Liver (tissue), 9 donors: ENCODE measurements around the gene STK32C. TPM values are rescaled to one million over a fixed set of nuclear protein-coding genes. Genes with fewer than 3 reads are reported as not detected.

ENCODE experiments used
- DNase-seq: peaks from one replicate; pipeline ENCODE4 v3.0.0-alpha.2; 2017; ENCODE audit warnings: low spot score
- H3K27ac ChIP-seq, 2 donors: one replicate each; pipeline ENCODE4 v1.7.0; 2013; ENCODE audit warnings: inconsistent platforms in 2 of 2, low read length in 2 of 2, control low read depth in 1 of 2, low read depth in 1 of 2, mild to moderate bottlenecking in 1 of 2
- H3K27me3 ChIP-seq, 4 donors: one replicate each; pipeline versions ENCODE4 v1.6.1 to v1.7.0; 2013; ENCODE audit warnings: low read length in 3 of 4, inconsistent platforms in 1 of 4, mild to moderate bottlenecking in 1 of 4, moderate library complexity in 1 of 4; ENCODE audit not compliant: control insufficient read depth in 4 of 4, insufficient read depth in 4 of 4
- H3K36me3 ChIP-seq, 4 donors: one replicate each; pipeline versions ENCODE4 v1.6.1 to v1.7.0; 2013; ENCODE audit warnings: low read length in 3 of 4, mild to moderate bottlenecking in 3 of 4, low read depth in 1 of 4, moderate library complexity in 1 of 4; ENCODE audit not compliant: control insufficient read depth in 4 of 4, insufficient read depth in 3 of 4
- H3K4me1 ChIP-seq, 4 donors: one replicate each; pipeline versions ENCODE4 v1.6.1 to v1.7.0; 2013; ENCODE audit warnings: low read length in 3 of 4, mild to moderate bottlenecking in 3 of 4, moderate library complexity in 1 of 4; ENCODE audit not compliant: control insufficient read depth in 4 of 4, insufficient read depth in 4 of 4
- H3K4me3 ChIP-seq, 3 donors: one replicate each; pipeline versions ENCODE4 v1.6.1 to v1.7.0; 2013; ENCODE audit warnings: low read length in 3 of 3, control low read depth in 1 of 3, low read depth in 1 of 3, mild to moderate bottlenecking in 1 of 3
- H3K9ac ChIP-seq, 2 donors: one replicate each; pipeline ENCODE4 v1.7.0; 2013; ENCODE audit warnings: low read length in 2 of 2, mild to moderate bottlenecking in 2 of 2, moderate library complexity in 2 of 2, control low read depth in 1 of 2, low read depth in 1 of 2
- H3K9me3 ChIP-seq, 4 donors: one replicate each; pipeline versions ENCODE4 v1.6.1 to v1.7.0; 2013; ENCODE audit warnings: low read length in 3 of 4; ENCODE audit not compliant: control insufficient read depth in 4 of 4
- ATF3 ChIP-seq: IDR thresholded peaks from 2 replicates; pipeline ENCODE4 v1.6.1; 2016; ENCODE audit warnings: antibody characterized with exemption
- EGR1 ChIP-seq, 2 donors: IDR thresholded peaks; 2 replicates each; pipeline ENCODE4 v1.6.1; 2016 to 2018; ENCODE audit warnings: antibody characterized with exemption in 2 of 2, low read depth in 2 of 2
- FOXA1 ChIP-seq: IDR thresholded peaks from 2 replicates; pipeline ENCODE4 v1.6.1; 2016; ENCODE audit warnings: antibody characterized with exemption
- FOXA2 ChIP-seq: IDR thresholded peaks from 2 replicates; pipeline ENCODE4 v1.6.1; 2016; ENCODE audit warnings: antibody characterized with exemption
- HNF4A ChIP-seq, 2 donors: conservative IDR thresholded peaks; 2 replicates each; pipeline ENCODE4 v1.6.1; 2016; ENCODE audit warnings: antibody characterized with exemption in 2 of 2, mild to moderate bottlenecking in 2 of 2
- JUND ChIP-seq, 2 donors: IDR thresholded peaks; 2 replicates each; pipeline ENCODE4 v1.6.1; 2016; ENCODE audit warnings: antibody characterized with exemption in 2 of 2
- NR2F2 ChIP-seq: IDR thresholded peaks from 2 replicates; pipeline ENCODE4 v1.6.1; 2016; ENCODE audit warnings: antibody characterized with exemption
- REST ChIP-seq: IDR thresholded peaks from 2 replicates; pipeline ENCODE4 v1.6.1; 2016; ENCODE audit warnings: antibody characterized with exemption, mild to moderate bottlenecking
- RXRA ChIP-seq, 2 donors: IDR thresholded peaks; 2 replicates each; pipeline ENCODE4 v1.6.1; 2017 to 2018; ENCODE audit warnings: antibody characterized with exemption in 2 of 2, mild to moderate bottlenecking in 1 of 2
- SP1 ChIP-seq: IDR thresholded peaks from 2 replicates; pipeline ENCODE4 v1.6.1; 2018; ENCODE audit warnings: antibody characterized with exemption, mild to moderate bottlenecking
- YY1 ChIP-seq: IDR thresholded peaks from 2 replicates; pipeline ENCODE4 v1.6.1; 2016; ENCODE audit warnings: antibody characterized with exemption, mild to moderate bottlenecking
- WGBS: extraction: QIAGEN DNeasy Blood & Tissue Kit; methylation state at CpG from one replicate; pipeline ENCODE4 v1.1.7; 2013; 5-methylcytosine and 5-hydroxymethylcytosine counted together
- polyA plus RNA-seq, 2 donors: library from polyadenylated mRNA; stranded (reverse) in 1 of 2; unstranded in 1 of 2; fragments of 200-250 nt in 1 of 2; fragments of >200 nt in 1 of 2; fragmentation: Nextera tagmentation in 1 of 2; extraction: Ambion mirVana in 1 of 2; gene quantifications; one replicate each; pipeline versions ENCODE4 v1.2.1 to v1.2.3, GENCODE V29; 2013 to 2015
- total RNA-seq, 2 donors: library from RNA; depleted of rRNA; stranded (reverse); fragments of >200 nt; gene quantifications; one replicate each; pipeline ENCODE4 v1.2.3, GENCODE V29; 2014
- TF ChIP-seq, protein P1 (sequence below): IDR thresholded peaks from 2 replicates; pipeline ENCODE4 v1.6.1; 2016; ENCODE audit warnings: antibody characterized with exemption
- donor health status: healthy.
- donor health status: healthy.
- donor health status: healthy.
- donor health status: healthy.
- donor health status: healthy.

The STK32C gene
- total RNA-seq, result 1 to 10 TPM; 1.8 to 4.6 TPM
- polyA plus RNA-seq, result 1 to 10 TPM; 2.0 to 2.4 TPM

- H3K4me3 ChIP-seq, result peak within 1 kb of the TSS; percentile 58 to 77 (median 69)
- H3K4me1 ChIP-seq, result peaks cover 6 to 18% (median 10%) of the 10 kb centered on the region in 4 donors
- peak; percentile 99 for DNase-seq
- H3K9me3 ChIP-seq, result no peaks in the 10 kb centered on the region
- peak; percentile 12 for TF ChIP-seq SP1
- TF ChIP-seq, protein P1, sequence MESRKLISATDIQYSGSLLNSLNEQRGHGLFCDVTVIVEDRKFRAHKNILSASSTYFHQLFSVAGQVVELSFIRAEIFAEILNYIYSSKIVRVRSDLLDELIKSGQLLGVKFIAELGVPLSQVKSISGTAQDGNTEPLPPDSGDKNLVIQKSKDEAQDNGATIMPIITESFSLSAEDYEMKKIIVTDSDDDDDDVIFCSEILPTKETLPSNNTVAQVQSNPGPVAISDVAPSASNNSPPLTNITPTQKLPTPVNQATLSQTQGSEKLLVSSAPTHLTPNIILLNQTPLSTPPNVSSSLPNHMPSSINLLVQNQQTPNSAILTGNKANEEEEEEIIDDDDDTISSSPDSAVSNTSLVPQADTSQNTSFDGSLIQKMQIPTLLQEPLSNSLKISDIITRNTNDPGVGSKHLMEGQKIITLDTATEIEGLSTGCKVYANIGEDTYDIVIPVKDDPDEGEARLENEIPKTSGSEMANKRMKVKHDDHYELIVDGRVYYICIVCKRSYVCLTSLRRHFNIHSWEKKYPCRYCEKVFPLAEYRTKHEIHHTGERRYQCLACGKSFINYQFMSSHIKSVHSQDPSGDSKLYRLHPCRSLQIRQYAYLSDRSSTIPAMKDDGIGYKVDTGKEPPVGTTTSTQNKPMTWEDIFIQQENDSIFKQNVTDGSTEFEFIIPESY, result no peak
- no peaks in the 10 kb centered on the region for H3K36me3 ChIP-seq
- 2% methylated on average over 84 of the region's 84 CpGs for WGBS
- peak within 1 kb of the TSS in 1 of 2 donors; percentile 39 for H3K27ac ChIP-seq
- no peak within 1 kb of the TSS for H3K9ac ChIP-seq
- no peaks in the 10 kb centered on the region for H3K27me3 ChIP-seq
Observed at GRCh38 chr10:132307823-132308586, at the start of gene STK32C. TSS of gene STK32C (minus strand) at chr10:132307950. CDS start at chr10:132307833, 117 bp downstream.

DNA sequence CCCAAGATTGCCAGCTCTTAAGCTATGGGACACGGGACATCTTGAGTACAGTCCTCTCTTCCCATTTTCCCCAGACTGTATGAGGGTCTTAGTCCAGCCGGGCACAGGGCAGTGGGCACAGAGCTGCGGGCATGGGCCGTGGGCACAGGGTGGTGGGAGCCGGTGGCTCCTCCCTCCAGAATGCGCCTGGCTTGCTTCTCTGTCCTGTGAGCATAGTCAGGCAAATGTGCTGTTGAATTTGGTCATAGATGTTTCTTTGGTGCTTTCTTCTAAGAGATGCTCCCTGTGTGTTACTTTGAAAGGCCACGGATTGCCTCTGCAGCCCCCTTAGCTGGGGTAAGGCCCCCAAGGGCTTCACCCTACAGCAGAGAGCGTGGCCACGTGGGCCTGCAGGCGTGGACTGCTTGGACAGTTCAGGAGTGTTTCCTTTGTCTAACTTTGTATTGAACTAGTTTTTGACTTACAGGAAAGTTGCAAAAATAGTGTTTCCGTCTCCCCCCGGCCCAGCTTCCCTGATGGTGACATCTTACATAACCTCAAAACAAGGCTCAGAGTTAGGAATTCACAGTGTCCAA is 49.0 kb upstream of the STK32C start:
- peaks cover 0 to 3% (median 0%) of the 10 kb centered on the region in 4 donors for H3K36me3 ChIP-seq
- TF ChIP-seq YY1 (no peak), FOXA2 (no peak), HNF4A (conservative IDR thresholded peaks at IDR 0.05) (no peak), NR2F2 (no peak), SP1 (no peak), FOXA1 (no peak), EGR1 (IDR thresholded peaks at IDR 0.05; ENCODE audit: low read depth in 2 of 2) (no peak), JUND (IDR thresholded peaks at IDR 0.05) (no peak), ATF3 (no peak), RXRA (IDR thresholded peaks at IDR 0.05) (no peak), REST (no peak)
- TF ChIP-seq, protein P1, result no peak
- 94% methylated on average over 12 of the region's 12 CpGs for WGBS
- no peak overlapping the region for H3K9ac ChIP-seq
- H3K9me3 ChIP-seq, result no peaks in the 10 kb centered on the region
- H3K27me3 ChIP-seq, result no peaks in the 10 kb centered on the region
- DNase-seq, result no peak
- H3K27ac ChIP-seq, result no peak overlapping the region
- H3K4me1 ChIP-seq, result no peaks in the 10 kb centered on the region
- no peak overlapping the region for H3K4me3 ChIP-seq
